ENCODE measurements around the gene CYP2U1. TPM values are rescaled to one million over a fixed set of nuclear protein-coding genes. Genes with fewer than 3 reads are reported as not detected.

The CYP2U1 gene
- total and polyA plus RNA-seq, 2 experiments from 2014 or later, result 3.2 to 9.9 TPM

DNA sequence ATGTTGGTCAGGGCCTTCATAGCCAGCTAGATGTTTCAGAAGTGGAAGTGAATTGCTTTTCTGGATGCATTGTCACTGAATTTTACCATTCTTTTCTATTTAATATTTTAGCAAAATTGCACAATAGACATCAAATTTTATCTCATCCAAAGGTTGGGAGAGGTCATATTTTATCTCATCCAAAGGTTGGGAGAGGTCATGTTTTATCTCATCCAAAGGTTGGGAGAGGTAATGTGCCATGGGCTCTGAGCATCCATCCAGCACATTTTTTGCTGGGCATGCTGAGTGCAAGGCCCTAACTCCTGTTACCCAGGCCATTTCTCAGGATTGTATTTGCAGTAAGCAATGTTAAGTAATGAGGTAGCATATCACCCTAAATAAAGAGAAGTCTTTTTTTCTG is 14.7 kb upstream of the CYP2U1 start:
- Mint-ChIP-seq H3K27ac (no peak overlapping the region), H3K4me3 (no peak overlapping the region), H3K27me3 (ENCODE audit: insufficient read depth, low read depth, poor library complexity) (no peaks in the 10 kb centered on the region), H3K4me1 (peaks cover 8% of the 10 kb centered on the region; the same call in 2 of the 3 replicates), H3K9me3 (peaks cover 6% of the 10 kb centered on the region; the same call in 2 of the 3 replicates), H3K36me3 (ENCODE audit: low read depth) (peaks cover 4% of the 10 kb centered on the region; the same call in 1 of the 3 replicates)
- H3K4me3 ChIP-seq, result no peak overlapping the region
- no peaks in the 10 kb centered on the region for H4K20me1 ChIP-seq (replicated peaks; ENCODE audit: insufficient read depth)
- DNase-seq (ENCODE audit: low spot score) (no peak), ATAC-seq (no peak)
- H3K79me2 ChIP-seq (replicated peaks; ENCODE audit: insufficient read depth), result no peaks in the 10 kb centered on the region
- TF ChIP-seq NANOG (IDR thresholded peaks at IDR 0.05; ENCODE audit: borderline replicate concordance) (no peak), EZH2phosphoT487 (IDR thresholded peaks at IDR 0.05; ENCODE audit: unreplicated experiment) (no peak), POLR2AphosphoS5 (IDR thresholded peaks at IDR 0.05; ENCODE audit: low read depth) (no peak), JUNB (IDR thresholded peaks at IDR 0.05; ENCODE audit: unreplicated experiment) (no peak), ZNF114 (CRISPR knock-in tag; IDR thresholded peaks at IDR 0.05) (no peak), ZNF331 (CRISPR knock-in tag; IDR thresholded peaks at IDR 0.05; ENCODE audit: low read depth) (no peak), CTCF (conservative IDR thresholded peaks at IDR 0.05; ENCODE audit: low read depth in 2 of 2) (no peak), REST (IDR thresholded peaks at IDR 0.05; ENCODE audit: unreplicated experiment) (no peak), CREB1 (CRISPR knock-in tag; IDR thresholded peaks at IDR 0.05; ENCODE audit: low read depth) (no peak)
- TF ChIP-seq, protein P1, sequence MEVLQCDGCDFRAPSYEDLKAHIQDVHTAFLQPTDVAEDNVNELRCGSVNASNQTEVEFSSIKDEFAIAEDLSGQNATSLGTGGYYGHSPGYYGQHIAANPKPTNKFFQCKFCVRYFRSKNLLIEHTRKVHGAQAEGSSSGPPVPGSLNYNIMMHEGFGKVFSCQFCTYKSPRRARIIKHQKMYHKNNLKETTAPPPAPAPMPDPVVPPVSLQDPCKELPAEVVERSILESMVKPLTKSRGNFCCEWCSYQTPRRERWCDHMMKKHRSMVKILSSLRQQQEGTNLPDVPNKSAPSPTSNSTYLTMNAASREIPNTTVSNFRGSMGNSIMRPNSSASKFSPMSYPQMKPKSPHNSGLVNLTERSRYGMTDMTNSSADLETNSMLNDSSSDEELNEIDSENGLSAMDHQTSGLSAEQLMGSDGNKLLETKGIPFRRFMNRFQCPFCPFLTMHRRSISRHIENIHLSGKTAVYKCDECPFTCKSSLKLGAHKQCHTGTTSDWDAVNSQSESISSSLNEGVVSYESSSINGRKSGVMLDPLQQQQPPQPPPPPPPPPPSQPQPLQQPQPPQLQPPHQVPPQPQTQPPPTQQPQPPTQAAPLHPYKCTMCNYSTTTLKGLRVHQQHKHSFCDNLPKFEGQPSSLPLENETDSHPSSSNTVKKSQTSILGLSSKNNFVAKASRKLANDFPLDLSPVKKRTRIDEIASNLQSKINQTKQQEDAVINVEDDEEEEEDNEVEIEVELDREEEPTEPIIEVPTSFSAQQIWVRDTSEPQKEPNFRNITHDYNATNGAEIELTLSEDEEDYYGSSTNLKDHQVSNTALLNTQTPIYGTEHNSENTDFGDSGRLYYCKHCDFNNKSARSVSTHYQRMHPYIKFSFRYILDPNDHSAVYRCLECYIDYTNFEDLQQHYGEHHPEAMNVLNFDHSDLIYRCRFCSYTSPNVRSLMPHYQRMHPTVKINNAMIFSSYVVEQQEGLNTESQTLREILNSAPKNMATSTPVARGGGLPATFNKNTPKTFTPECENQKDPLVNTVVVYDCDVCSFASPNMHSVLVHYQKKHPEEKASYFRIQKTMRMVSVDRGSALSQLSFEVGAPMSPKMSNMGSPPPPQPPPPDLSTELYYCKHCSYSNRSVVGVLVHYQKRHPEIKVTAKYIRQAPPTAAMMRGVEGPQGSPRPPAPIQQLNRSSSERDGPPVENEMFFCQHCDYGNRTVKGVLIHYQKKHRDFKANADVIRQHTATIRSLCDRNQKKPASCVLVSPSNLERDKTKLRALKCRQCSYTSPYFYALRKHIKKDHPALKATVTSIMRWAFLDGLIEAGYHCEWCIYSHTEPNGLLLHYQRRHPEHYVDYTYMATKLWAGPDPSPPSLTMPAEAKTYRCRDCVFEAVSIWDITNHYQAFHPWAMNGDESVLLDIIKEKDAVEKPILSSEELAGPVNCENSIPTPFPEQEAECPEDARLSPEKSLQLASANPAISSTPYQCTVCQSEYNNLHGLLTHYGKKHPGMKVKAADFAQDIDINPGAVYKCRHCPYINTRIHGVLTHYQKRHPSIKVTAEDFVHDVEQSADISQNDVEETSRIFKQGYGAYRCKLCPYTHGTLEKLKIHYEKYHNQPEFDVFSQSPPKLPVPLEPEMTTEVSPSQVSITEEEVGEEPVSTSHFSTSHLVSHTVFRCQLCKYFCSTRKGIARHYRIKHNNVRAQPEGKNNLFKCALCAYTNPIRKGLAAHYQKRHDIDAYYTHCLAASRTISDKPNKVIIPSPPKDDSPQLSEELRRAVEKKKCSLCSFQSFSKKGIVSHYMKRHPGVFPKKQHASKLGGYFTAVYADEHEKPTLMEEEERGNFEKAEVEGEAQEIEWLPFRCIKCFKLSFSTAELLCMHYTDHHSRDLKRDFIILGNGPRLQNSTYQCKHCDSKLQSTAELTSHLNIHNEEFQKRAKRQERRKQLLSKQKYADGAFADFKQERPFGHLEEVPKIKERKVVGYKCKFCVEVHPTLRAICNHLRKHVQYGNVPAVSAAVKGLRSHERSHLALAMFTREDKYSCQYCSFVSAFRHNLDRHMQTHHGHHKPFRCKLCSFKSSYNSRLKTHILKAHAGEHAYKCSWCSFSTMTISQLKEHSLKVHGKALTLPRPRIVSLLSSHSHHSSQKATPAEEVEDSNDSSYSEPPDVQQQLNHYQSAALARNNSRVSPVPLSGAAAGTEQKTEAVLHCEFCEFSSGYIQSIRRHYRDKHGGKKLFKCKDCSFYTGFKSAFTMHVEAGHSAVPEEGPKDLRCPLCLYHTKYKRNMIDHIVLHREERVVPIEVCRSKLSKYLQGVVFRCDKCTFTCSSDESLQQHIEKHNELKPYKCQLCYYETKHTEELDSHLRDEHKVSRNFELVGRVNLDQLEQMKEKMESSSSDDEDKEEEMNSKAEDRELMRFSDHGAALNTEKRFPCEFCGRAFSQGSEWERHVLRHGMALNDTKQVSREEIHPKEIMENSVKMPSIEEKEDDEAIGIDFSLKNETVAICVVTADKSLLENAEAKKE (CRISPR knock-in tag; IDR thresholded peaks at IDR 0.05), result no peak
- no peak overlapping the region for H3K4me2 ChIP-seq
- H3K27ac ChIP-seq (ENCODE audit: low read depth), result no peak overlapping the region
- peaks cover 8% of the 10 kb centered on the region; the same call in 1 of the 2 replicates for H3K4me1 ChIP-seq (ENCODE audit: insufficient read depth)
- no peak overlapping the region for H2AFZ ChIP-seq
- H3F3A ChIP-seq (replicated peaks; ENCODE audit: low read depth), result no peaks in the 10 kb centered on the region
- H3K36me3 ChIP-seq (ENCODE audit: insufficient read depth), result no peaks in the 10 kb centered on the region; the same call in 1 of the 2 replicates
- no peaks in the 10 kb centered on the region for H3K27me3 ChIP-seq (ENCODE audit: insufficient read depth)
- H3K9me2 ChIP-seq (ENCODE audit: insufficient read depth), result no peaks in the 10 kb centered on the region
